GM19452 (cell line): Measurements from ENCODE around the gene EMP2.
A peak's percentile ranks its signal among the peaks of the same experiment; 100 is the strongest.

Source experiments
- ATAC-seq: cut with Tn5 transposase; IDR thresholded peaks from one replicate; pipeline ENCODE4 v1.9.1; 2021; ENCODE audit not compliant: unreplicated experiment

Gene EMP2

DNA sequence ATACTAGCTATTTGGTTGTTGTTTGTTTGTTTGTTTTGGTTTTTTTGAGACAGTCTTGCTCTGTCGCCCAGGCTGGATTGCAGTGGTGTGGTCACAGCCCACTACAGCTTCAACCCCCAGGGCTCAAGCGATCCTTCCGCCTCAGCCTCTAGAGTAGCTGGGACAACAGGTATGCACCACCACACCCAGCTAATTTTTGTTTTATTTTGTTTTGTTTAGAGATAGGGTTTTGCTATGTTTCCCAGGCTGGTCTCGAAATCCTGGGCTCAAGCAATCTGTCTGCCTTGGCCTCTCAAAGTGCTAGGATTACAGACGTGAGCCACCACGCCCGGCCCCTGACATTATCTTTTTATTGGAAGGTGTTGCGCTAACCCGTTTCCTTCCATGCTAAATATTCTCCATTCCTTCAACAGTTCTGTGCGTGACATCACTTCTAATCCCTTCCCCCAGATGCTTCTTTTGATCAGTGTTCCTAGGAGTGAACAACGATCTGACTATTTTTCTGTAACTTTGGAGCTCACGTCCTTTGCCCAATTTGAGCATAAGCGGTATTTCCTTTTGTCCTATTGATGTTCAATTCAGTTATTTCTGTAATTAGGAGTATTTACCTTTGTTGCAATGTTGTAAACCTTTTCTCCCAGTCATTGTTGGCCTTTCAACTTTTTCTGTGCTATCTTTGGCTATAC, 30.2 kb upstream of the EMP2 start:
- ATAC-seq: no peak

DNA sequence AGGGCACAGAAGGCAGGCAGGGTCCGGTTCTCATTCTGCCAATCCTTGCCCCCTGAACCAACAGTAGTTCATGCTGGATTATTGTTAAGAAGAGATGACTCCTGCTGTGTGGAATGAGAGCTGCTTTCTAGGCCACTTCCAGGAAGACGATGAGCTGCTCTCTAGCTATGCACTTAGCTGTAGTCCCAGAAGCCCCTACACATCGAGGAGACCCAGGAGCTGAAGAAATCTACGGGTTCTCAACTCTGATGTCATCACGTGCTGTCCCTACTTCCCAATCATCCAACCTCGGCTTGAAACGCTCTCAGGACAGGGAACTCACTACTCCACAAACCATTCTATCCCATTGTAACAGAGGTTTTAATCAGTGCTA, 29.0 kb upstream of the EMP2 start:
- no peak for ATAC-seq

DNA sequence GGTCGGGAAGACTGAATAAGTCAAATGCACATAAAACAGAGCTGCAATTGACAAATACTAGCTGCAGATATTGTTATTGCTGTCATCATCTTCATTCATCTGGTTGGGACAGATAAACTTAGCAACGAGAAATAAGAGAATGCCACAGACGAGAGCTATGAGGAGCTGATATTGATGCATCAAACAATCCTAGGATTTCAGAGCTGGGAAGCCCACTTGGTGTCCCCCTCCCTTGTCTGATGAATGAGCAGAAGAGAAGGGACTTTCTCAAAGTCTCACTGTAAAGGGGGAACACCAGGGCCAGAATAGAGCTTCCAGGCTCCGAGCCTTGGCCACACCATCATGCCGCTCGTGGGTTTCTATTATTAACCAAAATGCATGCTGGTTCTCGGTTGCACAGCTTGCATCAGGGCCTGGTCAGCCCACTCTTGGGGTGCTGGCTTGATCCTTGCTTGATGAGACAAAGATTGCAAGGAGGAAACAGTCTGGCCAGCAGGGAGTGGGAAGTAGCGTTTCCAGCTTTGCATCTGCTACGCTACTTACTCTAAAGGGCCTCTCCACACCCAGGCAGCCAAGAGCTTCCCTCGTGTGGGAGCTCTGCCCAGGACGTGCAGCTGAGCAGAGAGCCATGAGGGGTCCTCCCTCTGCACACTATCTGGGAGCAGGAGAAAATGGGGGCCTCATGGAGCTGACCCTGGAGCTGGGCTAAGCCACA, 28.4 kb upstream of the EMP2 start:
- ATAC-seq: no peak

DNA sequence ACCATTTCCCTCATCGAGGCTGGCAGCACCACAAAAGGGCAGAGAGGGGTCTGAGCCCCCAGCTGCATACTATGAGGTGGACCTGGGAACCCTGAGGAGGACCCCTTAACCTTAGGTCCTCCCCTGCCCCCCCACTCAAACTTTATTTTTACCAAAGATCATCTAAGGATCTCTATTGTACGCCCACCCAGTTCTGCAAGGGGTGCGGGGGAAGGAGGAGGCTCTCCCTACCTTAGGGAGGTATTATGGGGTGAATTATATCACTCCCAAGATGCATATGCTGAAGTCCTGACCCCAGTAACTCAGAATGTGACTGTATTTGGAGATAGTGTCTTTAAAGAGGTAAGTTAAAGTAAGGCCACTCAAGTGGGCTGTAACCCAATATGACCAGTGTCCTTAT, 26.8 kb upstream of the EMP2 start:
- ATAC-seq: no peak

DNA sequence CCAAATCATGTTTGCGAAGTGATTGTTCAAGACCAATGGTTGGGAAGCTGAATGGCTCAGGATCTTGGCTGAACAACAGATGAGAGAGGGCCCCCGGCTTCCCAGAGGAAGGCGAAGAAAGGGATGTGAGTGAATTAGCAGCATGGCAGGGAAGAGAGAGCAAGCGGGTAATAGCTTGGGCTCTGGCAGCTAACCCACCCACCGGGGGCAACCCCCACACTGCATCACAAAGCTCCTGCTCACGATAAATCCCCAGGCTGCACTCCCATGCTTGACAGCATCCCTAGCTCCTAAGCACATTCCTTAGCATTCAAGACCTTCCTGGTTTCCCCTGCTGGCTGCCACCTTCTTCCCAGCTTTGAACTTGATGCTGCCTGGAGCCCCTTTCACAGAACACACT, 26.2 kb upstream of the EMP2 start:
- no peak for ATAC-seq

DNA sequence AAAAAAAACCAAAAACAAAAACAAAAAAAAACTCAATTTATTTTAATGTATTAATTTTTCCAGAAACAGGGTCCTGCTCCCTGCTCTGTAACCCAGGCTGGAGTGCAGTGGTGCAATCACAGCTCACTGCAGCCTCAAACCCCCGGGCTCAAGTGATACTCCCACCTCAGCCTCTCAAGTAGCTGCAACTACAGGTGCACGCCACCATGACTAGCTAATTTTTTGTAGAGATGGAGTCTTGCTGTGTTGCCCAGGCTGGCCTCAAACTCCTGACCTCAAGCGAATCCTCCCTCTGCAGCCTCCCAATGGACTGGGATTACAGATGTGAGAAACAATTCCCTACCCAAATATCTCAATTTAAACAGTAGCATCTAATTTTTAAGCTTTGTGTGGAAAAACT, 25.2 kb upstream of the EMP2 start:
- no peak for ATAC-seq

DNA sequence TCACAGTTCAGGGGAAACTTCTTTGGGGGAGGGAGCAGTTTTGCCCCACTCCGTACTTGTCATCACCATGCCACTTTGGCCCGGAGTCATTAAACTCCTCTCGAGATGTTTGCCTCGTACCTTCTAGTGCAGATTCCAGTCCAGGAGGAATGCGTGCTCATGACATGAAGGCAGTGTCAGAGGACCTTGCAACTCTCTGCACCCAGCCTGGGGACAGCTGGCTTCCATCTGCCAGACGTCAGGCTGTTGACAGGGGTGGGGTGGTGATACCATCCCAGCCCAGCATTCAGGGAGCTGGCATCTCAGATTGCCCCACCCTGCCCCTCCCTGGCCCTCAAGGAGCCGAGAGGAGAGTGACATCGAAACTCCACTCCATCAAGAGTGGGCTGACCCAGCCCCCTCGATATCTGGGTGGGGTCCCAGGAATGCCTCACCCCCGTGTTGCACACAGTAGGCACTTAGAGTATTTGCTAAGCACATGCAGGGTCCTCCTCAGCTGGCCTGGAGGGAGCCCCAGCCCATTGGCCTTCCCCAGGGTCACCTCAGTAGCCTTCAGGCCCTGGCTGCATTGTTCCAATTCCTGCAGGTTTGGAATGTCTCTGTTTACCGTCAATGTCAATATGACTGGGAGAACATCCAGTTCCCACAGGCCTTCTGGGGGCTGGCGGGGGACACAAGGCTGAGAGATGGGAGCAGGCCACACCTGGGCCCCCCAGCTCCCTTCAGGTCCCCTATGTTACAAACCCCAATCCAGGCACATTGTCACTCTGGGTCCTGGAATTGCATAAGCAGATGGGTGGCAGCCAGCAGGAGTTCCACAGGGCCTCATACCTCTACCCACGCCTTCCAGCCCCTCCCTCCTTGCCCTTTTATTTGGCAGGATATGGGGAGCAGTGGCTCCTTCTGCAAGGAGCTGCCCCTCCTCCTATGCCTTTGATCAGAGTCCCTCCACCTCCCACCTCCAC, 21.3 kb upstream of the EMP2 start:
- no peak for ATAC-seq

DNA sequence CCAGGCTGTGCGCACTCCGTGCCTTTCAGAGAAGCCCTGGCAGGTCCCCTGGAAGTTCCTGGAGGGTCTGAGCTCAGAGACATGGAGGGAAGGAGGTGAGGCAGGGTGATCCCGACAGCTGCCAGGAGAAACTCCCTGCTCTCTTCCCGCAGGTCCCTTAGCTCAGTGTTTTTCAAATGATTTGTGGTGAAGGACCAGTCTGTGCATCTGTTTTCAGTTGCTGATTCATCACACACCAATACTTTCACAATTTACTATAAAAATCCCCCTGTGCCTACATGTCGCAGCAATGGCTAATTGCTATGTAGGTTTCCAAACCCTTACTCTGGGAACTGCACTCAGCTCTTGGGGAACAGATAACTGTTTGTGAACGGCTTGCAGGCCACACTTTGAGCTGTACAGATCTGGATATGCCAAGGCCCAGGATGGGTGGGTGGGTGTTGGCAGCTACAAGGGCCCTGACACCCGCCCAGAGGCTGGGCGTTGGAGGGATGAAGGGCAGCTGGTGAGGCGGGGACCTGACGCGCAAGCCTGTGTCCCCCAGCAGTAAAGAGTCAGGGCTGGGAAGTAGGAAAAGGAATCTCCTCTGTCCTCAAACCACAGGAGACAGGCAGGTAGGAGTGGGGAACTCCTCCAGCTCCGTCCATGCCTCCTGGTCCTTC, 20.5 kb upstream of the EMP2 start:
- ATAC-seq: no peak

DNA sequence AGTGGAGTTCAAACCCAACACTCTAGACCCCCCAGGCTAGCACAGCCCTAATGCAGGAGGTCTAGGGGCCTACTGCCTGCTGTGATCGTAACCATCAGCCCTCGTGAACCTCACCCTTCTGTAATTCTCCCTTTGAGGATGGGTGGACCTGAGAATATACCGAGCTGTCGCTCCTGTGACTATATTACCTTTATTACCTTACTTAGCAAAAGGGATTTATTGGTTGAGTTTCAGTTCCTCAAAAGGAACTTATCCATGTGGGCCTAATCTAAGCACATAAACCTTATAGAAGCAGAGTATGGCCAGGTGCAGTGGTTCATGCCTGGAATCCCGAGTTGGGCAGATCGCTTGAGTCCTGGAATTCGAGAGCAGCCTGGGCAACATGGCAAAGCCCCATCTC, 19.2 kb upstream of the EMP2 start:
- ATAC-seq: peak; percentile 56

DNA sequence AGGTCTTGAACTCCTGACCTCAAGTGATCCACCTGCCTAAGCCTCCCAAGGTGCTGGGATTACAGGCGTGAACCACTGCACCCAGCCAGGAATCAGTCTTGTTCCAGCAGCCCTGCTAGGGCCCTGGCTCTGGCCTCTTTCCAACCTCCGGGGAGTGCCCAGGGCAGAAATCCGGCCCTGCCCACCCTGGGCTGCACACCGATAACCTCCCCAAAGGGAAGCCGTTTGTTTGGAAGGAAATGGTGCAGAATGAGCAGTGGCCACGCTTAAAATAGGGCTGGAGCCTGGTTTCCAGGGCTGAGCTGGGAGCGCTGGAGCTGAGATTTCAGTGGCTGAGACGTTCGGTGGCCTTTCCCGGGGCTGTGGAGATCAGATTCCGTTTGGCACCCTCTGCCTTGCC, 17.8 kb upstream of the EMP2 start:
- ATAC-seq: no peak

DNA sequence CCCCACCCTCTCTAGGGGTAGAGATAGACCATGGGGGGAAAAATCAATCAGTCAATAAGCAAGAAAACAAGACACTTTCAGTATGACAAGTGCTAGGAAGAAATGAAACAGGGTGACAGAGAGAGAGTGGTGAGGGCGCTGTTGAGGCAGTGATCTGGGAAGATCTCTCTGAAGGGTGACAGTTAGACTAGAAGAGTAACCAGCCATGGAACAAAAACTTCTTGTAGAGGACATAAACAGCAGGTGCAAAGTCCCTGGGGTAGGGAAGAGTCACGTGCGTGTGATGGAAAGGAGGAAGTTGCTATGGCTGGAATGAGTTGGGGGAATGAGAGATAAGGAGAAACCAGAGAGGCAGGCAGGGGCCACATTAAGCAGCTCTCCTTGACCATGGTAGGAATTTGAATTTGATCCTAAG, 16.8 kb upstream of the EMP2 start:
- ATAC-seq: no peak

DNA sequence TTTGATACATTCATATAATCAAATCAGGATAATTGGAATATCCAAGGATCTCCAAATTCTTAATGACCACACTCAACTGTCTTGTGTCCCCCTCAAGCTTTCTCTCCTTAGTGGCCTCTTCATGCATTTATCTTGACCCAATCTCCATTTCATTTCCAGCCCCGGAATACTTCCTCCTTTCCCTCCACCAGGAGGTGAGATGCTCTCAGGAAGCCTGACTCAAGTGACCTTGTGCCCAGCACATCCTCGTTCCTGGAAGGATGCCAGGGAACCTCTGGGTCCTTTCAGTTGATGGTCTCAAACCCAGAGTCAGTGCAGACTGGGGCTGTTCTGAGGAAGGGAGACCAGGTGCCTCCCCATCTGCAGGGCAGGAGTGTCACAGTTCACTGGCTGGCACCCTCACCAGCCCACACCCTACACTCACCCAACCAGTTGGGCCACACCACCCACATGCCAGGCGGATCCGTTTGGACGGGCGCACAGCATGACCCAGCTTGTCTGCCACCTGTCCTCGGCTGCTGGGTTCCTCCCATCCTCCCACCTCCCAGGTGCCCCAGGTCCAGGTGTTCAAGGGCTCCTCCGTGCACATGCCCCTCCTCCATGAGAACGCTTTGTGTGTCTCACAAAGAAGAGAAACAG, 14.0 kb upstream of the EMP2 start:
- no peak for ATAC-seq

DNA sequence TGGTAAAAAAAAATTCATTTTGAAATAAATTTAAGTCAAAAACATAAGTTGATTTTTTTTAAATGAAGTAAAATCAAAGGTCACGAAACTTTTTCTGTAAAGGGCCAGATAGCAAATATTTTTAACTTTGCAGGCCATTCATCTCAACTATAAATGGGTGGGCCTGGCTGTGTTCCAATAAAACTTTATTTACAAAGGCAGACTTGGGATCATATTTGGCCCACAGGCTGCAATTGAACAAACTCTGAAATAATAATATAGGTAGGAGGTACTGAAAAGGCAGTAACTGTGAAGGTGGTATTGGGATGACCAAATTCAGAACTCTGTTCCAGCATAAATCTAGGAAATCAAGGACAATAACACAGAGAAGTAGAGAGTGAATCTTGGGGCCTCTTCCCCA, 12.2 kb upstream of the EMP2 start:
- ATAC-seq: no peak

DNA sequence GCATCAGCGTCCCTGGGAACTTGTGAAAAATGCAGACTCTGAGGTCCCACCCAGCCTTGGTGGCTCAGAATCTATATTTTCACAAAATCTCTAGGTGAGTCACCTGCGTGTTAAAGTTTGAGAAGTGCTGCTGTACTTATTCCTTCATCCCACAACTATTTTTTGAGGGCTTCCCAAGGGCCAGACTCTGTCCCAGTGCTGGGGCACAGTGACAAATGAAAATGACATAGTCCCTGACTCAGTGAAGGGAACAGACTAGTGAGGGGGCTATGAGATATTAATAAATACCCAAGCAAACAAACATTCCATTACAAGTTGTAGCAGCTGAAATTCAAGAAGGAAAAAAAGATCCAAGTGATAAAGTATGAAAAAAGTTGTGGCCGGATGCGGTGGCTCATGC, 9.9 kb upstream of the EMP2 start:
- ATAC-seq: no peak

DNA sequence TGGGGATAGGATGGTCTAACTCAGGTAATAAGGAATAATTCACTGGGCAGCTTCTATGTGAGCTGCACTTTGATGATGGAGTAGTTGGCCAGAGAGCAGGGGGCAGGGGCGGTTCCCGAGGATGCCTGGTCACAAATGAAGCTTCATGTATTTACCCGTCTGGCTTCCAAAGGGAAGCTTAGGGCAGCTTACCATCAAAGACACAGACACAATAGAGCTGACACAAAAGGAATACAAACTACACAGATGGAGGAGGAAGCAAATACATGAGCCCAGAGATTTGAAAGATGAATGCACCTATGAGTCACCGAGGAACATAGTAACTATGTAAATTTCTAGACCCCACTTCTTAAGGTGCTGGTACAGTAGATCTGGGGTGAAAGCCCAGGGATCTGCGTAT, 8.7 kb upstream of the EMP2 start:
- no peak for ATAC-seq

DNA sequence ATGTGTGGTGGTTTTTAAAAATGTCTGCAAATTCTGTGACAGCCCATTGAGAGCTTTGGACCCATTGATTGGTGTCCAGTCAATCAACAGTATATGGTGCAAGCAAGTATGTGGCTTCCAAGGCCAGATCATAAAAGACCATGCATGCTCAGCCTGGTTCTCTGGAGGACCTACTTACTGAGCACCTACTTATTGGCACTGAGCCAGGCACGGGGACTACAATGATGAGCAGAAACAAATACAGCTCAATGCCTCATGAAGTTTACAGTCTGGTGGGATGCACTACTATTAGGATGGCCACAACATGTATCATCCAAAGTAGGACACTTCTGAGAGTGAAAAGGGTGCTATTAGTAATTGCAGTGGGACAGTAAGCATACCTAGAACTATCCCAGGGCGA, 7.2 kb upstream of the EMP2 start:
- ATAC-seq: no peak

DNA sequence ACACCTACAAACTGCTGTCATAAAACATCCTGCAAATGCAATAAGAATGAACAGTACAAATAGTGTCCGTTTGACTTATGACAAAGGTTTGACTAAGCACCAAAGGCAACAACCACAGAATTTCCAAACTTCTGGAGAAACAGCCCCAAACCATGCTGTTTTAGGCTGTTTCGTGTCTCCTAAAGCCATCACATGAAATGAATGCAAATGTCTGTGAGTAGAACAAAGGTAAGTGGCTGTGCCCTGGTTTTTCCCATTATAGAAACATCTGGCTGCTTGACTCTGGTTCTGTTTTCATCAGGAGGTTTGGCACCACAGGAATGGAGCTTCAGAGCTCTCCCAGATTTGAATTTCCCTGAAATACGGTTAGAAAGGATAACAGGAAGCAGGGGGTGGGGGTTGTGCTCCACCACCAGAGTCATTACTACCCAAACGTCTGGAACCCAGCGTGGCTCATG, 4.6 kb upstream of the EMP2 start:
- no peak for ATAC-seq

DNA sequence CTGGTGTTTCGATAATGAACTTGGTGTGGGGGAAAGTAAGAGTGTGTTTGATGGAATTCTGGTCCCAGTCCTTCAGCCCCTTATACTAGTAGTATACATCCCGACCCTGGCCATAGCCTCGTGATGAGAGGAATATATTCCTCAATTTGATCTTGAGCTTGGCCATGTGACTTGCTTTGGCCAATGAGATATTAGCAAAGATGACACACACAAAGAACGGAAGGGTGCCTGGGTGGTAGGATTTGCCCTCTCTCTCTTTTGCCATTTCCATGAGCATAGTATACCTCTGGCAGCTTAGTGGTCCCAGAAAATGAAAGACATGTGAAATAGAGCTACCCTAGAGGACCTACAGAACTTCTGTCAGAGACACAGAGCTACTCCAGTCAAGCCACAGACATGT, 2.9 kb upstream of the EMP2 start:
- no peak for ATAC-seq

DNA sequence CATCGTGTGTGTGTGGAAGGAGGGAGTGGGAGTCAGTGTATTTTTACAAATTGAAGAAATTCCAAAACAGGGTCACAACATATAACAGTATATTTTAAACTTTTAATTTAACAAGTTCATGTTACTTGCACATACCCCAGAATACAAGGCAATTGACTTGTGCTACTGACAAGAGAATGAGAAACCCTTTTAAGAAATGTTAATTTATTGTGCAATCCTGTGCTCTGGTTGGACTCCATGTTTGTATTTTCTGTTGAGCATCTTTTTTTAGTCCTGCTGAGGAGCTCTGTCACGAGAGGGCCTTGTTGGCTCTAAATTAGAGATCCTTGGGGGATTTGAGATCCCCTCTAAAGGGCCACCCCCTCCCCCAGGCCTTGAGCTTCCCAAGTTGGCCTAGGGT, 1.1 kb upstream of the EMP2 start:
- ATAC-seq: no peak

DNA sequence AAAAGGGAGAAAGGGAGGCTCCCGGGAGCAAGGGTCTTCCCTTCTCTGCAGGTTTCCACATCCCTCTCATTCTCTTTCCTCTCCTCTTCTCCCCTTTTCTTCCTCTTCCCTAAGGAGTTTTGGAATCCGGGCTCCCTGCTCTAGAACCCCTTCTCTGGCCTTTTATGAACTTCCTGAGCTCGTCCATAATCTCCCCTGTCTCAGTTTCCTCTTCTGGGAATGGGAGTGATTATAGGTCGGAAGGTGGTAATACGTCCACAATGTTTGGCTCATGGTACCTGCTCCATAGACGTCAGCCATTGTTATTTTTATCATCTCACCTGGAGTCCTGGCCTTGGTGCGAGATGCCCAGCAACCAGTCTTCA, 467 bp upstream of the EMP2 start:
- ATAC-seq: no peak

DNA sequence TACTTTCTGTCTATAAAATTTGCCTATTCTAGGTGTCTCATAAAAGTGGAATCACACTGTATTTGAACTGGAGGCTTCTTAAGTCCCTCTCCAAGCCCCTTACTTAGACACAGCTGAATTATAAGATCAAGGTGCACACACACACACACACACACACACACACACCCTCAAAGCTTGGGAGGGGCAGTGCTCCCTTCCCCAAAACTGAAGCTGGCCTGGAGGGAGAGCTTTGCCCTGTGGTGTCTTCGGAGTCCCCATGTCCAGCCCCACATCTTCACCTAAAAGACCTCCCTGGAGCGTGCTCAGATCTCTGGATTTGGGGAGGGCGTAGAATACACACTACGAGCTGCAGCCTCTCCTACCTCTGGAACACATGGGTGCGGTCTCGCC, 828 bp downstream of the EMP2 start:
- no peak for ATAC-seq
